ENCODE measurements around the gene SMIM14.

The SMIM14 gene

GRCh38 chr4:39497909-39498726 is 140.5 kb downstream of the SMIM14 start:
- no peak for DNase-seq (ENCODE audit: low spot score)
